CD4-positive, alpha-beta T cell treated with Interleukin-6 for 4 hours (primary cell): ENCODE measurements around the gene SH3BP5L.

Experiments used
- DNase-seq: peaks from one replicate; pipeline ENCODE4 v3.0.0-alpha.2; 2020; ENCODE audit warnings: mixed read lengths

SH3BP5L gene

DNA sequence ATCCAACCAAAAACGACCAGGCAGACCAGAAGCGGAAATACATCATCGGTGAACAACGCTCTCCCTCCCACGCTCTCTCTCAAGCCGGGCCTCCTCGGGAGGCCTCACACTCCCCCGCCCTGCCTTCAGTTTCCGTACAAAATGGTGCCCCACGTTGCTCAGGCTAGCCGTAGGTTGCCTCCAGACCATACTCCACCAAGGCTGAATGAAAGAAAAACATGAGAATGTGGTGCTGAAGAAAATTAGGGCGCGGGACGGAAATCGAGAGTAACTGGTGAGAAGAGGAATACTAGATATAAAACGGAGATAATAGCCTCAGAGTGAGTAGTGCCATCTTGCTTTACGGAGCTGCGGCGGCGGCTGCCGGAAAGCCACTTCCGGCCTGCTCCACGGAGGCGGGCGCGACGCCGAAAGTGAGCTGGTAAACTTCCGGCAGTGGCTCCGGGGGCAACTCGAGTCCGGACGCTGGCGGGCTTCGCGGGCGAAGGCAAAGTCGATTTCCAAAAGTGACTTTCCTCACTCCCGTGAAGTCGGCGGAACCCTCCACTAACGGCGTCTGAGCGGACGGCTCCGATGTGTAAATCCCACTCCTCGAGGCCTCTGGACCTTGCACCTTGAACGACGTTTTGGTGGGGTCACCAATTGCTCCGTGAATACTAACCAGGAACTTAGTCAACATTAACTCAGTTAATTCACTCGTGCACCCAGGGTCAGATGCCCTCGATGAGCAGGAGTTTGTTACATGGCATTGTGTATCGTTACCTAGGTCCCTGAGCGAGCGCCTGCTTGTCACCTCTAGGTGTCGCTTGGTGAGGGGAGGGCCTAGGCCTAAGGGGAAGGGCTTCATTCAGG lies at the start of gene SH3BP5L:
Gene SH3BP5L, minus strand, starts transcription at position 7 of the 852 bp plus-strand sequence. CDS start 980 bp downstream, outside the sequence.
- DNase-seq: peak; percentile 91

DNA sequence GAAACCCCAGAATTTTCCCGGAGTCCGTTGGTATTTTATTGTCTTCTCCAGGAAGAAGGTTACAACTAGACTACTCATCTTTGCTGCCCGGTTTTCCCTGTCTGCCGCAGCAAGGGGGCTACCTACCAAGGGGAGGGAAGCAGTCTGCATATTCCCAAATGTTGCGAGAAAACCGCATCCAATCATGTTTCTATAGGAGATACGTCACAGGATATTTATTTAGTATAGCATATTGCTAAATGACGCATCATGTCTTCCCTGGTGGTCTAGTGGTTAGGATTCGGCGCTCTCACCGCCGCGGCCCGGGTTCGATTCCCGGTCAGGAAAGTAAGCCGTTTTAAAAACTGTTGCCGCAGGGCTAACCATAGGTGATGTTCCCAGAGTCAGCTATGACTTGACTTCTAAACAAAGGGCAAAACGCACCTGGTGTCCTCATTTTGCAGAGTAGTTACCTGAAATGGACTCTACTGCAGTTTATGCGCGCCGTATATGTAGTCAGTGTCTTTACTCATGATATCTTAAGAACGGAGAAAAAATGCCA lies 48.3 kb upstream of the SH3BP5L start:
- peak; percentile 82 for DNase-seq

DNA sequence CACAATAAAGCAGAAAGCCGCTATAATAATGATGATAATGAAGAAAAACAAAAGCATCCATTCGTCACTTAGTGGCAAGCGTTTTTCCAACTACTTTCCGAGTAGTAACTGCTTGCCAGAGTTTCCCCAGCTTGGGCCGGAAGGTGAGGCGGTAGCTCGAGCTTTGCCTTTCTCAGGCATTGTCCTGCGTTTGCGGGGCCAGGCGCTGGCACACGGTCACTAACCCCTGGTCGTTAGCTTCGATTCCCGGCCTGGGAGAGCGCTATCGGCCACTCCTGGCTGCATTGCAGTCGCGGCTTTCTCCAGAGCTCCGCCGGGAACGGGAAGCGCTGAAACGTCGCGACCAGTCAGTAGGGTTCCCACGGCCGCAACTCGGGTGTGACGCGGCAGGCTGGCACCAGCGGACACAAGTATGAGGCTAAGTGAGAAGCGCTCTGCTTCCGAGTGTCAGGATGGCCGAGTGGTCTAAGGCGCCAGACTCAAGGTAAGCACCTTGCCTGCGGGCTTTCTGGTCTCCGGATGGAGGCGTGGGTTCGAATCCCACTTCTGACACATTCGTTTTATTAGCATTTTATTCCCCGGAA lies 47.8 kb upstream of the SH3BP5L start:
- DNase-seq: peak; percentile 87

DNA sequence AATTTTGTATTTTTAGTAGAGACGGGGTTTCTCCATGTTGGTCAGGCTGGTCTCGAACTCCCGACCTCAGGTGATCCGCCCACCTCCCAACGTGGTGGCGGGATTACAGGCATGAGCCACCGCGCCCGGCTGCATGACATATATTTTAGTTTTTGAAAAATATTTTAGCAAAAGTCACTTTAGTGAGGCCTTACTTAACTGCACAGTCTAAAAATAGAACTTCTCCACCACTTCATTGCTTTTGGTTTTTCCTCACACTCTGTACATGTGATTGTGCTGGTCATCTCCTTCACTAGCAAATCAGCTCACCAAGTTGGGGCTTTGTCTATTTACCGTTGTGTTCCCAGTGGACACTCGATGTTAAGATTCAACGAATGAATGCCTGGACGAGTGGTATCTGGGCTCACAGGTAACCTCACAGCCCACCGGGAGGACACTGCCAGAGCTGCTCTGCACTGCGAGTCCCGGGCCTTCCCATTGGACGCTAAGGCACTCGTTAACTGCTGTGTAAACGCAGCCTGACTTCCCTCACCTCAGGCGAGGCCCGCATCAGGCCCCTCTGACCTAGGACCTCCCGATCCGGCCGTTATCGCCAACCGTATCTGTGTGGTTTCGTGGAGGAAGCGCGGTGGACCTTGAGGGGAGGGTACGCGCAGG lies 47.2 kb upstream of the SH3BP5L start:
- DNase-seq: peak; percentile 49

GRCh38 chr1:248871837-248872401 lies 46.2 kb upstream of the SH3BP5L start:
- DNase-seq: no peak

- DNase-seq: peak; percentile 91
These were observed 37.5 kb upstream of the SH3BP5L start for GRCh38 chr1:248862998-248863881.

GRCh38 chr1:248862695-248862997 lies 36.9 kb upstream of the SH3BP5L start:
- no peak for DNase-seq

GRCh38 chr1:248861616-248862015 lies 35.9 kb upstream of the SH3BP5L start:
- no peak for DNase-seq

GRCh38 chr1:248860007-248860406 lies 34.3 kb upstream of the SH3BP5L start:
- no peak for DNase-seq

DNA sequence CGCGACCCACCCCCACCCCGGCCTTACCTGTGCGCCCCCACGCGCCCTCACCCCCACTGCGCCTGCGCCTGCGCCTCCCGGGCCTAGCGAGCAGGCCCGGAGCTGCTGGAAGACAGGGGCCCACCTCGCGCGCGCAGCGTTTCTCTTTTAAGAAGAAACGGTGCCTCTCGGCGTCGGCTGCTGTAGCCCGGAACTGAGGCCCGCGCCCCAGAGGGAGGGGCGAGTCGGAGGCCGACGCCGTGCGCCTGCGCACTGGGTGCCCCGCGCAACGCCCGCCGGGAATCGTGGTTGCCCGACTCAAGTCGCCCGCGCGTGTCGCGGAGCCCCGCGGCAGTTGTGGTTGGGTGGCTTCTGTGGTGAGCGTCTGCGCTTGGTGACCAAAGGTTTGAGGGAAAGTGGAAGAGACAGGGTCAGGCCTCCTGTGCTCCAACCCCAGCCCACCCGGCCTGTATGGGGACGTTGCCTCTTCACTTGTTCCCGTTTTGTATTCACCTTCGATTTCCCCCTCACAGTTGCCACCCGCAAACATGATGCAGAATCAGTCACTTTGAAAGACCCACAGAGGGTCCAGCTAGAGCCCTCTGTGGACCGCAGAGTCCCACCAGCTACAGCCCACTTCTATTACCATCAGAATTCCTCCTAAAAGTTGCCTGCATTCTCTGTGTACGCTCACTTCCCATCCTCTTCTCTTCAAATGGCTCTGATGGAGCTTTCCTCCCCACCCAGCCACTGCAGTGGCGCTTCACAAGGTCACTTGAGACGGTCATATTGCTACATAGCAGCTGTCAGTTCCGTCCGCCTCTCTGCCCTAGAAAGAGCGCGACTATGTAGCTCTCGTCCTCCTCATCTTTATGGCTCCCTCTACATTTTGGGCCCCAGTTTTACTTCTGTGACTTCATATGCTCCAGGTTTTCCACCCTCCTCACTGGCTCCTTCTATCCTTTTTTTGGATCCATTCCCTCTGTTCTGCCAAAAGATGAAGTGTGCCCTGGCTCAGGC lies 33.5 kb upstream of the SH3BP5L start, which contains the start of gene ZNF692:
Gene ZNF692, minus strand, starts transcription at position 195 of the 999 bp plus-strand sequence. CDS start 776 bp downstream, outside the sequence.
- peak; percentile 98 for DNase-seq

- peak; percentile 39 for DNase-seq
These were observed 32.6 kb upstream of the SH3BP5L start for GRCh38 chr1:248858096-248858890.

DNA sequence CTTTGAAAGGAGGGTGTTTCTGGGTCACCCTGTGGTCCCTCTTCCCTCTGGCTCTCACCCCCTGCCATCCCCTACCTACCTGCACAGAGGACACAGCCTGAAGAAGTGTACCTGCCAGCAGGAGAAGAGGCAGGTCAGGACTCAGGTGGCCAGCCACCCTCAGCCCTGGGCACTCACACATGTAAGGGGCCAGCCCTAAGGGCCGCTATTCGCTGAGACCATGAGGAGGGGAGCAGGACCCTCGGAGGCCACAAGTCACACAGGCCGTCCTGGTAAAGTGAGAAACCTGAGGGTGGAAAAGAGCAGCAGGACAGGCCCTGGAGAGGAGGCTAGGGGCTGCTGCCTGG lies 32.0 kb upstream of the SH3BP5L start:
- no peak for DNase-seq

- DNase-seq: no peak
These were observed 31.5 kb upstream of the SH3BP5L start for GRCh38 chr1:248857201-248857600.

DNA sequence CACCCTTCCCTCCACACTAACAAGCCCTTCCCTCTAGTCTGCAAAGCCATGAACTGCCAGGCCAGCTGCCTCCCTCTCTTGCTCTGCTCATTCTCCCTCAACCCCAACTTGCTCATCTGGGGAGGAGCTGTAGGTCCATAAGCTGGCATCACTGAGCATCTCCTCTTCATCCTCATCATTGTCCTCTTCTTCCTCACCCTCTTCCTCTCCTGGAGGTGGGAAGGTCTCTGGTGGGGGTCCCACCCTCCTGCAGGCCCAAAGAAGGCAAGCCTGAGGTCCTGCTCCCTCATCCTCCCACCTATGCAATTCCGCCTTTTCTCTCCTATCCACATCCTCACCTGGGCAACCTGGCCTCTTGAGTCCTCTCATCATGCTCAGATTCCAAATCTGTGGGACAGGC lies 30.5 kb upstream of the SH3BP5L start:
- DNase-seq: no peak

DNA sequence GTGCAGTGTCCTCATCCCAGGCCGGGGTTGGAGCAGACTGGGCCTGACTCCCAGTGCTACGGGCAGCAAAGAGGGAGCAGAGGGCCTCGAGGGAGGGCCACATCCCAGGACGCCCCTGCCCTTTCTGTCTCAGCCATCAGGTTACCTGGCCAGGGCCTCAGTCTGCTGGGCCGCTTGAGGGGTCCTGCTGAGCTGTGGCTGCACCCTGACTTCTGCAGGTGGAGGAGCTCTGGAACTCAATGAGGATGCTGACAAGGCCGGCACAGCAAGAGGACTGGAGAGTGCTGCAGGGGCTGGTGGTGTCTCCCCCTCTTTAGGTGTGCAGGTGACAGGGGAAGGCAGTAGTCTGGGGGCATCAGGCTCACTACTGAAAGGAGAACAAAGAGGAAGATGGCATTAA lies 29.9 kb upstream of the SH3BP5L start:
- DNase-seq: no peak

DNA sequence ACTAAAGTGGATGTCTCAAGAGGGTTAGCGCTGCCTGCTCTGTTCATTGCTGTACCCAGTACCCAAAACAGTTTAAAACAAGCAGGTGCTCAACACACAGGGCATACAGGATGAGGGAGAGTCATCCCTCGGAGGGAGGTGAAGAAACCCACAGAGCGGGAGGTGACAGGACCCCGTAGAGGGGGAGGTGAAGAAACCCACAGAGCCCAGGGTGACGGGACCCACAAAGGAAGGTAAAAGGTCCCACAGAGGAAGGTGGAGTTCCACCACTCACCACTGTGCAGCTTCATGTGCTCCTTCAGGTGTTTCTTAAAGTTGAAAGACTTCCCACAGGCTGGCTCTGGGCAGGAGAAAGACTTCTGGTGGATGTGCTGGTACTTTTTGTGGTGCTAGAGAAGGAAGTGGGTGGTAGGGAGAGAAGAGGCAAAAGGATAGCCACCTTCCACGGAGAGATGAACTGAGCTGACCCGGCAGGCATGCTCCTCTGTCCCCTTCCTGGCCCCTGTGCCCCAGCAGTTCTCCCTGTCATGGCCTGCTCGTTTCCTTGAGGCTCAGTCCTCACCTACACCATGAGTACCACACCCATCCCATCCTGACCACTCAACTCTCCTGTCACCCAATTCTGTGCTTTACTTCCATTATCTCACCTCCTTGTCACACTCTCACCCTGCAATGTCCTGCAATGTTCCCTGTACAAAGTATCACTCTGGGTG lies 28.1 kb upstream of the SH3BP5L start:
- DNase-seq: peak; percentile 38

DNA sequence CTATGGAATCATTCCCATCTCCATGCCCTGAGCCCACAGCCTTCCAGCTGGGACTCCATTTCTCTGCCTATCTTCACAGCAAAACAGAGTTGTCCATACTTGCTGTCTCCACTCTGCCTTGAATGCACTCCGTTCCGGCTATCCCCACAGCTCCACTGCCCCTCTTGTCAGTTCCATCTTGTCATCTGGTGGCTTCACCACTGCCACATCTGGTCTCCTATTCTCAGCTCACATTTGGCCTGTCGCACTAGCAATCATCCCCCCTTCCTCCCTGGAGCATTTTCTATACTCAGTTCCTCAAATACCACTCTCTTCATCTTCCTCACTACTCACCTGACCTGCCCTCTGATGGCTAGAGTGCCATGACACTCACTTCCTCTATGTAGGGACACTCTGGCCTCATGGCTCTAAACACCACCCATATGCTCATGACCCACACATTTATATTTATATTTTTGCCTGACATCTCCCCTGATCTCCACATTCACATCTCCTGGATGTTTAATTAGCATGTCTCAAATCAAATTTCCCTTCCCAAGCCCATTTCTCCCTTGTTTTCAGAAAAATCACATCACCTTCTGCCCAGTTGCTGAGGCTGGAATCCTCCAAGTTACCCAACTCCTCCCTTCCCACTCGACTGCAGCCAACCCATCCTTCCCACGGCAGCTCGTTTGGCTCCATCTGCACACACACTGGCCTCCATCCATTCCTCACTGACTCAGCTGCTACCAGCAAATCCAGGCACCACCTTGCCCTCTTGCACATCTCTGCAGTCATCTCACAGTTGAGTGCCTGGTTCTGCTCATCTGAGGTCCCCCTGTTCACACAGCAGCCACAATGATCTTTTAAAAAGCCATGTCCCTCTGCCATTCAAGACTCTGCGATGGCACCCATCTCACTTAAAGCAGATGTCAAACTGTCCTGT lies 27.0 kb upstream of the SH3BP5L start:
- DNase-seq: no peak

- no peak for DNase-seq
These were observed 25.7 kb upstream of the SH3BP5L start for GRCh38 chr1:248851390-248851789.
